Measurements from ENCODE around the gene SLC35F5.
"Not testable (repeated sequence)": the region's sequence is repeated elsewhere in the genome, so short reads cannot be mapped to it uniquely, and the experiment has no call there.

The SLC35F5 gene

GRCh38 chr2:113677330-113677729 is 79.1 kb downstream of the SLC35F5 start:
- peak; percentile 11 for DNase-seq (ENCODE audit: low read depth)
- TF ChIP-seq, protein P1, sequence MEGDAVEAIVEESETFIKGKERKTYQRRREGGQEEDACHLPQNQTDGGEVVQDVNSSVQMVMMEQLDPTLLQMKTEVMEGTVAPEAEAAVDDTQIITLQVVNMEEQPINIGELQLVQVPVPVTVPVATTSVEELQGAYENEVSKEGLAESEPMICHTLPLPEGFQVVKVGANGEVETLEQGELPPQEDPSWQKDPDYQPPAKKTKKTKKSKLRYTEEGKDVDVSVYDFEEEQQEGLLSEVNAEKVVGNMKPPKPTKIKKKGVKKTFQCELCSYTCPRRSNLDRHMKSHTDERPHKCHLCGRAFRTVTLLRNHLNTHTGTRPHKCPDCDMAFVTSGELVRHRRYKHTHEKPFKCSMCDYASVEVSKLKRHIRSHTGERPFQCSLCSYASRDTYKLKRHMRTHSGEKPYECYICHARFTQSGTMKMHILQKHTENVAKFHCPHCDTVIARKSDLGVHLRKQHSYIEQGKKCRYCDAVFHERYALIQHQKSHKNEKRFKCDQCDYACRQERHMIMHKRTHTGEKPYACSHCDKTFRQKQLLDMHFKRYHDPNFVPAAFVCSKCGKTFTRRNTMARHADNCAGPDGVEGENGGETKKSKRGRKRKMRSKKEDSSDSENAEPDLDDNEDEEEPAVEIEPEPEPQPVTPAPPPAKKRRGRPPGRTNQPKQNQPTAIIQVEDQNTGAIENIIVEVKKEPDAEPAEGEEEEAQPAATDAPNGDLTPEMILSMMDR (conservative IDR thresholded peaks at IDR 0.05; ENCODE audit: low read depth, low read length), result no peak
- no peak overlapping the region for H3K4me3 ChIP-seq (ENCODE audit: low read depth, low read length)

- TF ChIP-seq, protein P1 (conservative IDR thresholded peaks at IDR 0.05; ENCODE audit: low read depth, low read length), result no peak
- H3K4me3 ChIP-seq (ENCODE audit: low read depth, low read length), result no peak overlapping the region
- no peak for DNase-seq (ENCODE audit: low read depth)
Measured at GRCh38 chr2:113676623-113677266, 79.7 kb downstream of the SLC35F5 start.

DNA sequence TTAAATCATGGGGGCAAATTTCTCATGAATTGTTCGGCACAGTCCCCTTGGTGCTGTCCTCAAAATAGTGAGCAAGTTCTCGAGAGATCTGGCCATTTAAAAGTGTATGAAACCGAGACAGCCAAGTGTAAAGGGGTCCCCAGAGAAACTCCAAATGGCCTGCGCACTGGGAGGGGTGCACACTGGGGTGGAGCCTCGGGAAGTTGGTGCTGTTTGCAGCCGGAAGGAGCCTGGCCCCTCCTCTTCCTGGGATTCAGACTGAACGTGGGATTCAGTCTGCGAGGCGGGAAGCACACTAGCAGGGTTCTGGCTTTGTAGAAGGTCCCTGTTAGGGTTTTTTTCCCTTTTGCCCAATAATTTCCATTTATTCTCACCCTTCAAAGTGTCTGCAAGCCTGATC is 80.6 kb downstream of the SLC35F5 start:
- no peak for DNase-seq (ENCODE audit: low read depth)
- H3K4me3 ChIP-seq (ENCODE audit: low read depth, low read length), result no peak overlapping the region
- TF ChIP-seq, protein P1 (conservative IDR thresholded peaks at IDR 0.05; ENCODE audit: low read depth, low read length), result no peak

GRCh38 chr2:113672326-113672932 is 84.0 kb downstream of the SLC35F5 start:
- DNase-seq (ENCODE audit: low read depth), result no peak
- no peak overlapping the region for H3K4me3 ChIP-seq (ENCODE audit: low read depth, low read length)
- TF ChIP-seq, protein P1 (conservative IDR thresholded peaks at IDR 0.05; ENCODE audit: low read depth, low read length), result no peak

GRCh38 chr2:113669013-113669412 is 87.4 kb downstream of the SLC35F5 start:
- DNase-seq (ENCODE audit: low read depth); H3K4me3 ChIP-seq (ENCODE audit: low read depth, low read length): not testable (repeated sequence)

DNA sequence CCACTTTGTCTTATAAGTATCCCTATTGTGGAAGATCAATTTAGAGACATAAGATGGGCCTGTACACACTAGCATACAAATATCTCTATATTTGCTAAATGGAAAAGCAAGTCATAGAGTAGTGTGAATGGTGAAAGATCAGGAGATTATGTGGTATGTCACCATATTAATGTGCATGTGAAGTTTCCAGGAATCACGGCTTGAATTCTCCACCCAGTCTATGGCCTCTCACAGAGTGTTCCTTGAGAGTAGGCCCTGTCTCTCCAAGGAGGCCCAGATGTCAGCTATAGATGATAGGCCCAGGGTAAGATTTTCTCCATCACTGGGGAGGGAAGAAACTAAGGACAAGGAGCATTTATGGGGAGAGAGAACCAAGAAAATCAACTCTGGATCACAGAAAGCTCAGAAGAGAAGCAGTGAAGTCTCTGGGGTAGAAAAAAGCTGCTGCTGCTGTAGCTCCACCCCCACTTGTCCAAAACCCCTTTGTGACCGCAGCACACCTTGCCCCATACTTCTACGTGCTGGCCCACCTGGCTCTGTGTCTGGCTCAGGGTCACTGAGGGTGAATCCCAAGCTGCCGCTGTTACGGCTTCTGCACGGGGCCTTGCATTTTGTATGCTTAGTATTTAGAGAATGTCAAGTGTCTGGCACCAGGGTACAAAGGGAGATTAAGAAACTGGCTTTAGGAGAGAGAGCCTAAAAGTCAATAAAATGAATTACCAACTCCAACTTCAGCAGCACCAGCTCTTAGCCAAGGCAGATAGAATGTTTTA is 91.5 kb downstream of the SLC35F5 start:
- H3K4me3 ChIP-seq (ENCODE audit: low read depth, low read length); DNase-seq (ENCODE audit: low read depth): not testable (repeated sequence)

- not testable (repeated sequence) for DNase-seq (ENCODE audit: low read depth); H3K4me3 ChIP-seq (ENCODE audit: low read depth, low read length)
Measured at GRCh38 chr2:113663285-113664060, 93.0 kb downstream of the SLC35F5 start.
